ENCODE data around the gene DCUN1D4. TPM values are rescaled to one million over a fixed set of nuclear protein-coding genes. Genes with fewer than 3 reads are reported as not detected.

DCUN1D4 gene
- total and polyA plus RNA-seq, 2 donors (not counting 1 experiment from before 2014, with no cell fraction given): 44.3 to 50.7 TPM

DNA sequence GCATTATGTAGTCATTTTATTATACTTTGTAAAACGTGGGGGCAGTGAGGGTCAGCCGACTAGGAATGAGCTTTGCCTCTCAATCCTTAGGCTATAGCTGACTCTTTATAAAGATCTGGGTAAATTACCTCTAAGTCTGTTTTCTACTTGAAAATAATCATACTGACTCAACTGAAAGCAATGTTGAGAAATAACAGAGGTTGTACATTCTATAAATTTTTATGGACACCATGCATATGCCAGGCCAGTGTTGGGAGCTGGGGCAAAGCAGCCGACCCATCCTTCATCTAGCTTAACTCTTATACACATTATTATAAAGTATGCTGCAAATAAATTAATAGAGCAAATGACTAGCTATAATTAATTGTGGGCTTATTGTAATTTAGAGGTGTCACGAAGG is 2.2 kb upstream of the DCUN1D4 start:
- Histone ChIP-seq H2AFZ (ENCODE audit: low read length) (no peak overlapping the region), H3K27ac (ENCODE audit: insufficient read depth, low read length) (no peak overlapping the region), H3K36me3 (ENCODE audit: control insufficient read depth, insufficient read depth, low read length) (no peaks in the 10 kb centered on the region), H3K9ac (ENCODE audit: insufficient read depth, low read length) (no peak overlapping the region), H3K4me3 (replicated peaks in 1 of 4; ENCODE audit: control extremely low read depth in 1 of 4, insufficient read depth in 1 of 4, low read depth in 3 of 4, low read length in 4 of 4) (no peak overlapping the region), H3K27me3 (ENCODE audit: control insufficient read depth, insufficient read depth, low read length) (no peaks in the 10 kb centered on the region), H4K20me1 (ENCODE audit: control insufficient read depth, extremely low read depth, insufficient read depth, low read length) (no peaks in the 10 kb centered on the region), H3K9me3 (ENCODE audit: control insufficient read depth, insufficient read depth, low read depth, low read length) (no peaks in the 10 kb centered on the region), H3K4me2 (ENCODE audit: extremely low read depth, insufficient read depth, low read length) (no peak overlapping the region), H3K4me1 (ENCODE audit: control insufficient read depth, extremely low read depth, insufficient read depth, low read length) (peaks cover 2% of the 10 kb centered on the region), H3K79me2 (ENCODE audit: control insufficient read depth, insufficient read depth, low read length) (peaks cover 16% of the 10 kb centered on the region)
- no peak for TF ChIP-seq EZH2 (IDR thresholded peaks at IDR 0.05; ENCODE audit: low read length, missing control alignments)
- TF ChIP-seq, protein P1, sequence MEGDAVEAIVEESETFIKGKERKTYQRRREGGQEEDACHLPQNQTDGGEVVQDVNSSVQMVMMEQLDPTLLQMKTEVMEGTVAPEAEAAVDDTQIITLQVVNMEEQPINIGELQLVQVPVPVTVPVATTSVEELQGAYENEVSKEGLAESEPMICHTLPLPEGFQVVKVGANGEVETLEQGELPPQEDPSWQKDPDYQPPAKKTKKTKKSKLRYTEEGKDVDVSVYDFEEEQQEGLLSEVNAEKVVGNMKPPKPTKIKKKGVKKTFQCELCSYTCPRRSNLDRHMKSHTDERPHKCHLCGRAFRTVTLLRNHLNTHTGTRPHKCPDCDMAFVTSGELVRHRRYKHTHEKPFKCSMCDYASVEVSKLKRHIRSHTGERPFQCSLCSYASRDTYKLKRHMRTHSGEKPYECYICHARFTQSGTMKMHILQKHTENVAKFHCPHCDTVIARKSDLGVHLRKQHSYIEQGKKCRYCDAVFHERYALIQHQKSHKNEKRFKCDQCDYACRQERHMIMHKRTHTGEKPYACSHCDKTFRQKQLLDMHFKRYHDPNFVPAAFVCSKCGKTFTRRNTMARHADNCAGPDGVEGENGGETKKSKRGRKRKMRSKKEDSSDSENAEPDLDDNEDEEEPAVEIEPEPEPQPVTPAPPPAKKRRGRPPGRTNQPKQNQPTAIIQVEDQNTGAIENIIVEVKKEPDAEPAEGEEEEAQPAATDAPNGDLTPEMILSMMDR (conservative IDR thresholded peaks at IDR 0.05 in 1 of 2, IDR thresholded peaks at IDR 0.05 in 1 of 2; ENCODE audit: low read depth in 1 of 2, low read length in 2 of 2): no peak
- DNase-seq (ENCODE audit: low read depth in 2 of 2): no peak

DNA sequence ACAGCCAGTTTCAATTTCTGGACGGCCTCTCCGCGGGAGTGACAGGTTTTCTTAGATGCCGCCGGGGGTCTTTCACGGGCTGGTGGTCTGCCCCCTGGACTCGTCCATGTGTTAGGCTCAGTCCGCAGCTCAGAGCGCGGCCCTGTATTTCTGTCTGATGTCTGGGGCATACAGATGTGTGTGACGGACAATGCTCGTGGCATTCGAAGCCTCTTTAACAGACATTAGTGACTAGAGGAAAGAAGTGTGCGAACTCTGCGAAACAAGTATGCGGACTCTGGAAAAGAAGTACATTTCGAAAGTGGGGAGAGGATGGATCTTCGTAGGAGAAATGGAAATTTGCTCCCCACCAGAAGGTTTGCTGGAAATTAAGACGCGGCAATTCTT is 793 bp upstream of the DCUN1D4 start:
- DNase-seq (ENCODE audit: low read depth in 2 of 2): peak in 1 of 2 donors; percentile 42
- H3K4me2 ChIP-seq (ENCODE audit: extremely low read depth, insufficient read depth, low read length): peak overlapping the region; percentile 93
- peak overlapping the region; percentile 71 to 97 (median 86) for H3K4me3 ChIP-seq (replicated peaks in 1 of 4; ENCODE audit: control extremely low read depth in 1 of 4, insufficient read depth in 1 of 4, low read depth in 3 of 4, low read length in 4 of 4)
- H4K20me1 ChIP-seq (ENCODE audit: control insufficient read depth, extremely low read depth, insufficient read depth, low read length): no peaks in the 10 kb centered on the region
- peak overlapping the region; percentile 94 for H2AFZ ChIP-seq (ENCODE audit: low read length)
- H3K9ac ChIP-seq (ENCODE audit: insufficient read depth, low read length): peak overlapping the region; percentile 48
- H3K27me3 ChIP-seq (ENCODE audit: control insufficient read depth, insufficient read depth, low read length): no peaks in the 10 kb centered on the region
- peaks cover 2% of the 10 kb centered on the region for H3K4me1 ChIP-seq (ENCODE audit: control insufficient read depth, extremely low read depth, insufficient read depth, low read length)
- peak overlapping the region; percentile 67 for H3K27ac ChIP-seq (ENCODE audit: insufficient read depth, low read length)
- TF ChIP-seq, protein P1 (conservative IDR thresholded peaks at IDR 0.05 in 1 of 2, IDR thresholded peaks at IDR 0.05 in 1 of 2; ENCODE audit: low read depth in 1 of 2, low read length in 2 of 2): no peak
- no peak for TF ChIP-seq EZH2 (IDR thresholded peaks at IDR 0.05; ENCODE audit: low read length, missing control alignments)
- no peaks in the 10 kb centered on the region for H3K36me3 ChIP-seq (ENCODE audit: control insufficient read depth, insufficient read depth, low read length)
- H3K9me3 ChIP-seq (ENCODE audit: control insufficient read depth, insufficient read depth, low read depth, low read length): no peaks in the 10 kb centered on the region
- peaks cover 30% of the 10 kb centered on the region for H3K79me2 ChIP-seq (ENCODE audit: control insufficient read depth, insufficient read depth, low read length)

DNA sequence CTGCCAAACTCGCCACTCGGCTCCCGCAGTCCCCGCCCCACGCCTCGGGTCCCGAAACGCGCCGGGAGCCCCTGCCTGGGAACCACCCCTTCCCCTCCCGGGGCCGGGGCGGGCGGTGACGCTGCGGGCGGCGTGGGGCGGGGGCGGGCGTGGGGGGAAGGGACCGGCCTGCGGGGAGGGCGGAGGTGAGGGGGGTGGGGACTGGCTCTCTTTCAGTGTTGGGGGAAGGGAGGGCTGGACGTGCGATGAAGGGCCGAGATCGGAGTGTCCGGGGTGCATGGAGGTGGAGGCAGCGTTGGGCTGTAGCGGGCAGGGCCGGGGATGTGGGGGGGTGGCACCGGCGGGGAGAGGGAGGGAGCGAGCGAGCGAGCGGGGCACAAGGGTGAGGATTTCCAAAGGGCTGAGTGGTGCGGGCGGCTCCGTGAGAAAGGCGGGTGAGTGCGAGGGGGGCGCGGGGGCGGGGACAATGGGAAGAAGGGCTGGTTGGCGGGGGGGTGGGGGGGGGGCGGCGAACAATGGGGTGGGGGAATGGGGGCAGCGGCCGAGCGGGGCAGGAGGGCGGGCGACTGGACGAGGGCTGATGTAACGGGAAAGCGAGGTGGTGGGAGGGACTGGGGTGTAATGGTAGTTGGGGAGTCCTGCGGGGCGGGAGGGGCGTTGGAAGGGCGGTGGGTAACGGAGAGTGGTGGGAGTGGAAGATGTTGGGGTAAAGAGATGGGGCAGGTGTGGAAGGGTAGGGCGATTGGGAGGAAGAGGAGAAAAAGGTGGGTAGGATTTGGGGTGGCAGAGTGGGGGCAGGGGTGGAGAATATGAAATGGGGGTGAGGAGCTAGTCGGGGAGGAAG is 578 bp downstream of the DCUN1D4 start:
- Histone ChIP-seq H4K20me1 (ENCODE audit: control insufficient read depth, extremely low read depth, insufficient read depth, low read length) (no peaks in the 10 kb centered on the region), H3K27ac (ENCODE audit: insufficient read depth, low read length) (peak overlapping the region; percentile 69), H3K79me2 (ENCODE audit: control insufficient read depth, insufficient read depth, low read length) (peaks cover 42% of the 10 kb centered on the region), H3K36me3 (ENCODE audit: control insufficient read depth, insufficient read depth, low read length) (no peaks in the 10 kb centered on the region), H3K27me3 (ENCODE audit: control insufficient read depth, insufficient read depth, low read length) (no peaks in the 10 kb centered on the region), H3K4me3 (replicated peaks in 1 of 4; ENCODE audit: control extremely low read depth in 1 of 4, insufficient read depth in 1 of 4, low read depth in 3 of 4, low read length in 4 of 4) (peak overlapping the region; percentile 73 to 92 (median 82)), H3K9ac (ENCODE audit: insufficient read depth, low read length) (peak overlapping the region; percentile 70), H3K9me3 (ENCODE audit: control insufficient read depth, insufficient read depth, low read depth, low read length) (no peaks in the 10 kb centered on the region), H3K4me2 (ENCODE audit: extremely low read depth, insufficient read depth, low read length) (peak overlapping the region; percentile 72), H2AFZ (ENCODE audit: low read length) (peak overlapping the region; percentile 37), H3K4me1 (ENCODE audit: control insufficient read depth, extremely low read depth, insufficient read depth, low read length) (peaks cover 2% of the 10 kb centered on the region)
- TF ChIP-seq, protein P1 (conservative IDR thresholded peaks at IDR 0.05 in 1 of 2, IDR thresholded peaks at IDR 0.05 in 1 of 2; ENCODE audit: low read depth in 1 of 2, low read length in 2 of 2): no peak
- TF ChIP-seq EZH2 (IDR thresholded peaks at IDR 0.05; ENCODE audit: low read length, missing control alignments): no peak
- peak; percentile 65 to 71 for DNase-seq (ENCODE audit: low read depth in 2 of 2)

Data from fibroblast of lung (primary cell).